Mucosa of rectum (tissue), 2 donors: ENCODE measurements around the gene ZNF217.
"Not testable (repeated sequence)": the region's sequence is repeated elsewhere in the genome, so short reads cannot be mapped to it uniquely, and the experiment has no call there.

ENCODE experiments used
- H3K27ac ChIP-seq, 2 donors: one replicate each; pipeline ENCODE4 v1.7.0; 2013; ENCODE audit warnings: inconsistent platforms in 2 of 2, low read depth in 2 of 2, low read length in 2 of 2
- H3K27me3 ChIP-seq, 2 donors: one replicate each; pipeline ENCODE4 v1.7.0; 2013; ENCODE audit warnings: low read length in 2 of 2; ENCODE audit not compliant: control insufficient read depth in 2 of 2, insufficient read depth in 2 of 2
- H3K36me3 ChIP-seq, 2 donors: one replicate each; pipeline ENCODE4 v1.7.0; 2013; ENCODE audit warnings: low read length in 2 of 2; ENCODE audit not compliant: control insufficient read depth in 2 of 2, insufficient read depth in 2 of 2
- H3K4me1 ChIP-seq, 2 donors: one replicate each; pipeline ENCODE4 v1.7.0; 2013; ENCODE audit warnings: low read length in 2 of 2, mild to moderate bottlenecking in 1 of 2; ENCODE audit not compliant: control insufficient read depth in 2 of 2, insufficient read depth in 2 of 2
- H3K4me3 ChIP-seq, 2 donors: one replicate each; pipeline ENCODE4 v1.7.0; 2013; ENCODE audit warnings: low read length in 2 of 2
- H3K9ac ChIP-seq, 2 donors: one replicate each; pipeline ENCODE4 v1.7.0; 2013; ENCODE audit warnings: low read length in 2 of 2, low read depth in 1 of 2, mild to moderate bottlenecking in 1 of 2
- H3K9me3 ChIP-seq, 2 donors: one replicate each; pipeline ENCODE4 v1.7.0; 2013; ENCODE audit warnings: low read length in 2 of 2; ENCODE audit not compliant: control insufficient read depth in 2 of 2
- donor health status: healthy.
- donor health status: Normal muscosa, but diverticular disease.

The ZNF217 gene

DNA sequence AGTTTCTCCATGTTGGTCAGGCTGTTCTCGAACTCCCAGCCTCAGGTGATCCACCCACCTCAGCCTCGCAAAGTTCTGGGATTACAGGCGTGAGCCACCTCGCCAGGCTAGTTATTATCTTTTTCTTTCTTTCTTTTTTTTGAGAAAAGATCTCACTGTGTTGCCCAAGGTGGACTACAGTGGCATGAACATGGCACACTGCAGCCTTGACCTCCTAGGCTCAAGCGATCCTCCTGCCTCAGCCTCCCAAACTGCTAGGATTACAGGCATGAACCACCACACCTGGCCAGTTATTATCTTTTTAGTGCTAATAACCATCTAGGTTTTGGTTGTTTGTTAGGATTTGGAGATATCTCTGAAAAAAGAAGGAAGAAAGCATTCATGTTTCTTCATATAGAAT, 35.8 kb upstream of the ZNF217 start:
- H3K4me3 ChIP-seq = no peak overlapping the region
- no peak overlapping the region for H3K9ac ChIP-seq
- no peaks in the 10 kb centered on the region for H3K36me3 ChIP-seq
- H3K27ac ChIP-seq = no peak overlapping the region
- H3K9me3 ChIP-seq = no peaks in the 10 kb centered on the region
- no peaks in the 10 kb centered on the region for H3K4me1 ChIP-seq
- H3K27me3 ChIP-seq = no peaks in the 10 kb centered on the region

- H3K36me3 ChIP-seq, H3K9ac ChIP-seq, H3K4me1 ChIP-seq, H3K27me3 ChIP-seq, H3K4me3 ChIP-seq, H3K27ac ChIP-seq, H3K9me3 ChIP-seq: not testable (repeated sequence)
Measured at GRCh38 chr20:53628758-53629157, 35.1 kb upstream of the ZNF217 start.

- Histone ChIP-seq H3K36me3 (no peaks in the 10 kb centered on the region), H3K4me1 (peaks cover 6 to 10% of the 10 kb centered on the region in 2 donors), H3K27ac (no peak overlapping the region), H3K27me3 (no peaks in the 10 kb centered on the region), H3K9ac (no peak overlapping the region), H3K4me3 (no peak overlapping the region), H3K9me3 (no peaks in the 10 kb centered on the region)
Measured at GRCh38 chr20:53628076-53628475, 34.4 kb upstream of the ZNF217 start.

- peaks cover 15 to 21% of the 10 kb centered on the region in 2 donors for H3K4me1 ChIP-seq
- not testable (repeated sequence) for H3K36me3 ChIP-seq, H3K9ac ChIP-seq
Measured at GRCh38 chr20:53627001-53627400, 33.4 kb upstream of the ZNF217 start.

DNA sequence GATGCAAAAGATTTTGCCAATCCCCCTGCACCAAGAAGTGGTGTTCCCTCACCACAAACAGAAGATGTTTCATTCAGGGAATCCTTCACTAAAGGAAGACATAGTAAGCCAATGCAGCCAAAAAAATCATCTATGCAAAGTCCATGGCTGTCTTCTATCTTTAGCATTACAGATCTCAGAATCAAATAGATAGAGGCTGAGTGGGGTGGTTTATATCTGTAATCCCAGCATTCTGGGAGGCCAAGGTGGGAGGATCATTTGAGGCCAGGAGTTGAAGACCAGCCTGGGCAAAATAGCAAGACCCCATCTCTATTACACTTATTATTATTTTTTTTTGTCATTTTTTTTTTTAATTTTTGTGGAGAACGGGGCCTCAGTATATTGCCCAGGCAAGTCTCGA, 32.9 kb upstream of the ZNF217 start:
- Histone ChIP-seq H3K9ac (no peak overlapping the region), H3K27ac (no peak overlapping the region), H3K4me1 (peaks cover 19 to 25% of the 10 kb centered on the region in 2 donors), H3K9me3 (no peaks in the 10 kb centered on the region), H3K27me3 (no peaks in the 10 kb centered on the region), H3K4me3 (no peak overlapping the region), H3K36me3 (no peaks in the 10 kb centered on the region)

More at GRCh38 chr20:53627001-53627400, 33.4 kb upstream of the ZNF217 start:
- not testable (repeated sequence) for H3K27ac ChIP-seq, H3K27me3 ChIP-seq, H3K9me3 ChIP-seq, H3K4me3 ChIP-seq

GRCh38 chr20:53625311-53626129, 31.9 kb upstream of the ZNF217 start:
- Histone ChIP-seq H3K27ac (no peak overlapping the region), H3K9ac (no peak overlapping the region), H3K4me1 (peaks cover 21 to 28% of the 10 kb centered on the region in 2 donors), H3K27me3 (no peaks in the 10 kb centered on the region), H3K36me3 (no peaks in the 10 kb centered on the region), H3K9me3 (no peaks in the 10 kb centered on the region), H3K4me3 (no peak overlapping the region)

- not testable (repeated sequence) for H3K4me3 ChIP-seq, H3K9me3 ChIP-seq, H3K36me3 ChIP-seq, H3K27ac ChIP-seq, H3K27me3 ChIP-seq, H3K9ac ChIP-seq
- H3K4me1 ChIP-seq = peaks cover 21 to 28% of the 10 kb centered on the region in 2 donors
Measured at GRCh38 chr20:53624927-53625250, 31.2 kb upstream of the ZNF217 start.

DNA sequence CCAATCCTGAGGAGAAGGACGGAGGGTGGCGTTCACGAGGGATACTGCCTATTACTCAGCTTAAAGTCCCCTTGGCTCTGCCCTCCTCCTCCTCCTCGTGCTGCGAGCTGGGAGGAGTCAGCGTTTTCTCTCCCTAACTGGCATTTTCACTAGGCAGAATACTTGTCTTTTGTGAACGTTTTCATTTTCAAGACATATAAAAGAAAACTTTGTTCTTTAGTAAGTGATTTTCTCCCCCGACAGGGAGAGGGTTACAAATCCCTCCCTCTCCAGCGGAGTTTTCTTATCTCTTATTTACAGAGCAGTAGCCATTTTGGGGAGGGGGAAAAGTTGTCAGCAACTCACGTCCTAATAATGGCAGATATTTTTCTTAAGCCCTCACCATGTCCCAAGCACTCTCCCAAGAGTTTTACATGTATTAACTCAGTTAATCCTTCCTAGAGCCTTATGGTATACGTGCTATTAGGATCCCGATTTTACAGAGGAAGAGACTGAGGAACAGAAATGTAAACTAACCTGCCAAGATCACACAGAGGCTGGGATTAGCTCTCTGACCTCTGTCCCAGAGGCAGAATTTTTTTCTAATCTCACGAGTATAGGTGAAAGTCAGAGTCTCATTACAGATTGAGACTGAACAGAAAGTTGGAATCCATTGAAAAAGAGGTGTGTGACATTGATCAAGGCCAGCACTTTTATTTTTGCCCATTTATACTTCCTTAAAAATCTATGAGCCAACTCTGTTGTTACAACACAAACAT, 30.0 kb upstream of the ZNF217 start:
- H3K27me3 ChIP-seq = no peaks in the 10 kb centered on the region
- no peaks in the 10 kb centered on the region for H3K36me3 ChIP-seq
- peak overlapping the region; percentile 74 to 79 for H3K9ac ChIP-seq
- H3K9me3 ChIP-seq = no peaks in the 10 kb centered on the region
- H3K27ac ChIP-seq = peak overlapping the region; percentile 94
- peak overlapping the region; percentile 68 to 70 for H3K4me3 ChIP-seq
- H3K4me1 ChIP-seq = peaks cover 21 to 28% of the 10 kb centered on the region in 2 donors

DNA sequence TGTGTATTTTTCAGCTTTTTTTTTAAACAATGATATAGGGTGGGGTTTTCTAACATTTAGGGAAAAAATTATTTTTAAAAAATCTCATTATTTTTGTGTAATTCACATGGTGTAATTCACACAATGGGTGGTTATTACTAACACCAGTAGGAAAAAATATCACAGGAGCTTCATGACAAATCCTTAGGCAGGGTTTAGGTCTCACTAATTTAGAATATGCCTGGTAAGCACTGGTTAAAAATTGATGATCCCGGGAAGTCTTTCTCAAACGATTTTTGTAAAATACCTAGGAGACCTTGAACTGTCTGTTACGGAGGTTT, 29.5 kb upstream of the ZNF217 start:
- Histone ChIP-seq H3K9me3 (no peaks in the 10 kb centered on the region), H3K9ac (peak overlapping the region; percentile 74 to 79), H3K4me3 (peak overlapping the region; percentile 68 to 70), H3K4me1 (peaks cover 21 to 28% of the 10 kb centered on the region in 2 donors), H3K27me3 (no peaks in the 10 kb centered on the region), H3K36me3 (no peaks in the 10 kb centered on the region), H3K27ac (peak overlapping the region; percentile 94)

- H3K36me3 ChIP-seq = no peaks in the 10 kb centered on the region
- peaks cover 21 to 28% of the 10 kb centered on the region in 2 donors for H3K4me1 ChIP-seq
- H3K9me3 ChIP-seq = no peaks in the 10 kb centered on the region
- peak overlapping the region; percentile 94 for H3K27ac ChIP-seq
- H3K27me3 ChIP-seq = no peaks in the 10 kb centered on the region
- H3K4me3 ChIP-seq = peak overlapping the region in 1 of 2 donors; percentile 9
- peak overlapping the region; percentile 60 to 72 for H3K9ac ChIP-seq
Measured at GRCh38 chr20:53622247-53623133, 28.9 kb upstream of the ZNF217 start.
